Parathyroid adenoma (tissue), 2 donors: ENCODE data around the gene RUBCN.

Experiments used
- H2AFZ ChIP-seq: fragments of 300-600 bp; sonication (generic); one replicate; pipeline ENCODE4 v1.7.0; 2017; ENCODE audit warnings: antibody characterized with exemption, mild to moderate bottlenecking
- H3K27ac ChIP-seq: fragments of 300-600 bp; sonication (generic); one replicate; pipeline ENCODE4 v1.7.0; 2017
- H3K27me3 ChIP-seq: fragments of 300-600 bp; sonication (generic); one replicate; pipeline ENCODE4 v1.7.0; 2017; ENCODE audit warnings: low read length; ENCODE audit not compliant: control insufficient read depth, insufficient read depth
- H3K36me3 ChIP-seq: fragments of 300-600 bp; sonication (generic); one replicate; pipeline ENCODE4 v1.7.0; 2017; ENCODE audit warnings: low read length; ENCODE audit not compliant: control insufficient read depth, insufficient read depth
- H3K4me1 ChIP-seq: fragments of 300-600 bp; sonication (generic); one replicate; pipeline ENCODE4 v1.7.0; 2017; ENCODE audit warnings: control low read depth
- H3K4me2 ChIP-seq: fragments of 300-600 bp; sonication (generic); one replicate; pipeline ENCODE4 v1.7.0; 2017; ENCODE audit warnings: low read length
- H3K4me3 ChIP-seq: fragments of 300-600 bp; sonication (generic); one replicate; pipeline ENCODE4 v1.7.0; 2017; ENCODE audit warnings: low read depth, low read length
- H3K79me2 ChIP-seq: fragments of 300-600 bp; sonication (generic); one replicate; pipeline ENCODE4 v1.7.0; 2017; ENCODE audit warnings: control low read depth
- H3K9ac ChIP-seq: fragments of 300-600 bp; sonication (generic); one replicate; pipeline ENCODE4 v1.7.0; 2017; ENCODE audit warnings: mild to moderate bottlenecking
- H3K9me3 ChIP-seq: fragments of 300-600 bp; sonication (generic); one replicate; pipeline ENCODE4 v1.7.0; 2017; ENCODE audit warnings: low read length; ENCODE audit not compliant: control insufficient read depth
- TF ChIP-seq, protein P1 (sequence below): fragments of 300-600 bp; sonication (generic); IDR thresholded peaks from one replicate; pipeline ENCODE4 v1.7.0; 2017; ENCODE audit warnings: antibody characterized with exemption, mild to moderate bottlenecking
- donor health status: primary hyperparathyroidism.

Gene RUBCN

GRCh38 chr3:197736491-197737318 is at the start of gene RUBCN:
RUBCN (minus strand) TSS chr3:197736904; CDS start chr3:197736719, 185 bp downstream.
- Histone ChIP-seq H3K27ac (peak within 1 kb of the TSS; percentile 67), H3K36me3 (no peaks in the 10 kb centered on the region), H3K4me2 (peak within 1 kb of the TSS; percentile 99), H3K79me2 (peaks cover 27% of the 10 kb centered on the region), H3K9me3 (no peaks in the 10 kb centered on the region), H3K4me1 (no peaks in the 10 kb centered on the region), H3K4me3 (peak within 1 kb of the TSS; percentile 94), H3K27me3 (no peaks in the 10 kb centered on the region), H3K9ac (peak within 1 kb of the TSS; percentile 56), H2AFZ (peak within 1 kb of the TSS; percentile 90)
- TF ChIP-seq, protein P1, sequence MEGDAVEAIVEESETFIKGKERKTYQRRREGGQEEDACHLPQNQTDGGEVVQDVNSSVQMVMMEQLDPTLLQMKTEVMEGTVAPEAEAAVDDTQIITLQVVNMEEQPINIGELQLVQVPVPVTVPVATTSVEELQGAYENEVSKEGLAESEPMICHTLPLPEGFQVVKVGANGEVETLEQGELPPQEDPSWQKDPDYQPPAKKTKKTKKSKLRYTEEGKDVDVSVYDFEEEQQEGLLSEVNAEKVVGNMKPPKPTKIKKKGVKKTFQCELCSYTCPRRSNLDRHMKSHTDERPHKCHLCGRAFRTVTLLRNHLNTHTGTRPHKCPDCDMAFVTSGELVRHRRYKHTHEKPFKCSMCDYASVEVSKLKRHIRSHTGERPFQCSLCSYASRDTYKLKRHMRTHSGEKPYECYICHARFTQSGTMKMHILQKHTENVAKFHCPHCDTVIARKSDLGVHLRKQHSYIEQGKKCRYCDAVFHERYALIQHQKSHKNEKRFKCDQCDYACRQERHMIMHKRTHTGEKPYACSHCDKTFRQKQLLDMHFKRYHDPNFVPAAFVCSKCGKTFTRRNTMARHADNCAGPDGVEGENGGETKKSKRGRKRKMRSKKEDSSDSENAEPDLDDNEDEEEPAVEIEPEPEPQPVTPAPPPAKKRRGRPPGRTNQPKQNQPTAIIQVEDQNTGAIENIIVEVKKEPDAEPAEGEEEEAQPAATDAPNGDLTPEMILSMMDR: no peak

- no peaks in the 10 kb centered on the region for H3K79me2 ChIP-seq
- no peaks in the 10 kb centered on the region for H3K36me3 ChIP-seq
- H3K9me3 ChIP-seq: no peaks in the 10 kb centered on the region
- no peaks in the 10 kb centered on the region for H3K27me3 ChIP-seq
- no peaks in the 10 kb centered on the region for H3K4me1 ChIP-seq
- H3K4me3 ChIP-seq: no peak overlapping the region
- no peak overlapping the region for H3K4me2 ChIP-seq
- no peak overlapping the region for H3K9ac ChIP-seq
- no peak overlapping the region for H3K27ac ChIP-seq
- TF ChIP-seq, protein P1: no peak
- no peak overlapping the region for H2AFZ ChIP-seq
Measured at GRCh38 chr3:197784019-197784585, 47.4 kb upstream of the RUBCN start.

DNA sequence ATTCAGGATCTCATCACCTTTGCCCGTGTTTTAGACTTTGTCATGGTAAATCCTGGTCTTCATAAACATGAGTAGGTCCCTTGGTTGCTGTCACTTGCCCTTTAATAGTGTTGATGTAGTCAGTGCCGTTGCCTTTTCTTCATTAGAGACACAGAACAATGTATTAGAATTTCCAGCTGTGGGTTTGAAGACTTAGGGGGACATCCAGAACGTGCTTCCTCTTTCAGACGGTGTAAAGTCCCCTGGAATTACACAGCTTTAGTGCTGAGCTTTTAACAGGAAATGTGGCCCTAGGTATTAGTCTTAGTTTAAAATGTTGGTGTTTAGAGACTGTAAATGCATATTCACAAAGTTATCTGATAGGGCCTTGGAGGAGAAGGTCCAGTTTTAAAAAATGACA is 45.5 kb upstream of the RUBCN start:
- Histone ChIP-seq H3K9ac (no peak overlapping the region), H3K4me3 (no peak overlapping the region), H3K9me3 (no peaks in the 10 kb centered on the region), H3K27ac (no peak overlapping the region), H3K4me1 (no peaks in the 10 kb centered on the region), H3K36me3 (no peaks in the 10 kb centered on the region), H3K4me2 (no peak overlapping the region), H3K27me3 (no peaks in the 10 kb centered on the region), H3K79me2 (no peaks in the 10 kb centered on the region), H2AFZ (no peak overlapping the region)
- TF ChIP-seq, protein P1: no peak

DNA sequence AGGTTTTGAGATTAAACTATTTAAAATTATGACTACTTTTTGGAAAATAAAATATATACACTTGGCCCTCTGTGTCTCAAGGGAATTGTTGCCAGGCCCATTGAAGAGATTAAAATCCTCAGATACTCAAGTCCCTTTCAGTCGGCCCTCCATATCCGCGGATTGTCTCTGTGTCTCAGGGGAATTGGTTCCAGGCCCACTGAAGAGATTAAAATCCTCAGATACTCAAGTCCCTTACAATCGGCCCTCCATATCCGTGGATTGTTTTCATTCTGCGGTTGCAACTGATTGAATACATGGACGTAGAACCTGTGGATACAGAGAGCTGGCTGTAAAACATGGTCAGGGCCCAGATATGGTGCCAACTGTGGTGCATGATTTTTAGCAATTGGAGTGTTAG is 38.6 kb upstream of the RUBCN start:
- Histone ChIP-seq H3K79me2 (no peaks in the 10 kb centered on the region), H3K9ac (no peak overlapping the region), H3K4me2 (no peak overlapping the region), H3K4me3 (no peak overlapping the region), H3K27me3 (no peaks in the 10 kb centered on the region), H2AFZ (no peak overlapping the region), H3K27ac (no peak overlapping the region), H3K4me1 (no peaks in the 10 kb centered on the region), H3K36me3 (no peaks in the 10 kb centered on the region), H3K9me3 (no peaks in the 10 kb centered on the region)
- TF ChIP-seq, protein P1: no peak
